ENCODE data around the gene MPZL1. TPM values are rescaled to one million over a fixed set of nuclear protein-coding genes. Genes with fewer than 3 reads are reported as not detected.

MPZL1 gene
- total RNA-seq, 1 experiment from 2014 or later = 71.7 TPM

DNA sequence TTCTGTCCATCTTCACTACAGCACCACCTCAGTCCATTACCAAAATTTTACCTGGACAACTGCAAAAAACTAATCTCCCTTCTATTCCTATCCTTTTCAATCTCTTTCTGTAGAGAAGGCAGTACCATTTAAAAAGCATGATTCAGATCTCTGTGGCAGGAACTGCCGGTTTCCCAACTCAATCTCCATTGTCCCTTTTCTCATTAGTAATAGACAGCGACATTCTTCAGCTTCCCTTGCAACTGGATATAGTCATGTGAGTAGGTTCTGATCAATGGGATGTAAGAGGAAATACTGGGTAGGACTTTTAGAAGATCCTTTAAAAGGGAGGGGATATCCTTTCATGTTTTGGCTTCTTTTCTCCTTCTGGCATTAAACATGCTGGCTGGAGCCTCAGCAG is 117.2 kb downstream of the MPZL1 start (continued):
- TF ChIP-seq ATF6 (CRISPR knock-in tag; IDR thresholded peaks at IDR 0.05) (no peak), SMAD3 (CRISPR knock-in tag; IDR thresholded peaks at IDR 0.05; ENCODE audit: borderline replicate concordance) (no peak), ESRRA (CRISPR knock-in tag; IDR thresholded peaks at IDR 0.05; ENCODE audit: borderline replicate concordance) (no peak)

Other genes starting within 250 kb of the MPZL1 start
- 1.0 to 1.8 TPM (median 1.8 TPM) in 3 replicates for gene CD247, start 203.5 kb upstream of the MPZL1 start, total RNA-seq (2021)
- 21.0 to 24.7 TPM (median 21.7 TPM) in 3 replicates for gene CREG1, start 168.2 kb upstream of the MPZL1 start, total RNA-seq (2021)
- gene RCSD1, start 91.8 kb upstream of the MPZL1 start, total RNA-seq (2021) = 0.23 to 0.71 TPM (median 0.50 TPM) in 3 replicates
- 0.07 to 0.34 TPM in 2 of 3 replicates, not detected in the other for gene ADCY10, start 192.2 kb downstream of the MPZL1 start, total RNA-seq (2021)
- gene DCAF6, start 214.7 kb downstream of the MPZL1 start, total RNA-seq (2021) = 13.5 to 17.4 TPM (median 16.1 TPM) in 3 replicates
- 35.2 to 42.8 TPM (median 36.9 TPM) in 3 replicates for gene MPC2, start 215.1 kb downstream of the MPZL1 start, total RNA-seq (2021)

All from WTC11 (cell line).